WTC11 (cell line): ENCODE results near the gene KIFC1. TPM values are rescaled to one million over a fixed set of nuclear protein-coding genes. Genes with fewer than 3 reads are reported as not detected.

ENCODE experiments used
- ATAC-seq: fragments of 200-7000 bp; cut with Tn5 transposase; 2 replicates; pipeline ENCODE4 v1.10.0; 2021; ENCODE audit warnings: mild to moderate bottlenecking, moderate library complexity
- CTCF ChIA-PET: fragments of 300-600 bp; sonication (Branson Sonifier 250); formaldehyde crosslinking; loops from one replicate; lab custom pipeline; 2021; ENCODE audit warnings: antibody characterized with exemption; lab: Charles Lee
- POLR2A ChIA-PET: fragments of 350-600 bp; sonication (Branson Sonifier 250); formaldehyde crosslinking; loops from one replicate; lab custom pipeline; 2021; ENCODE audit warnings: antibody characterized with exemption; lab: Charles Lee
- DNase-seq: peaks from one replicate; pipeline ENCODE4 v3.0.0; 2021; ENCODE audit warnings: low spot score
- H3K27ac Mint-ChIP-seq: 2 replicates; pipeline ENCODE4 v1.8.0; 2021; ENCODE audit warnings: mixed read lengths
- H3K27me3 Mint-ChIP-seq: 2 replicates; pipeline ENCODE4 v1.8.0; 2021; ENCODE audit warnings: low read depth, mild to moderate bottlenecking, moderate library complexity, mixed read lengths
- H3K36me3 Mint-ChIP-seq: 2 replicates; pipeline ENCODE4 v1.8.0; 2021; ENCODE audit warnings: mixed read lengths
- H3K4me1 Mint-ChIP-seq: 2 replicates; pipeline ENCODE4 v1.8.0; 2022; ENCODE audit warnings: mixed read lengths
- H3K4me3 Mint-ChIP-seq: 2 replicates; pipeline ENCODE4 v1.8.0; 2021; ENCODE audit warnings: mild to moderate bottlenecking, moderate library complexity, mixed read lengths
- H3K9me3 Mint-ChIP-seq: 2 replicates; pipeline ENCODE4 v1.8.0; 2021; ENCODE audit warnings: mixed read lengths
- AFF4 ChIP-seq: sonication (generic); formaldehyde crosslinking; IDR thresholded peaks from 2 replicates; pipeline ENCODE4 v1.8.1; 2023; ENCODE audit warnings: mild to moderate bottlenecking, missing genetic modification reagents, borderline replicate concordance
- CBFB ChIP-seq: sonication (generic); formaldehyde crosslinking; IDR thresholded peaks from 2 replicates; pipeline ENCODE4 v1.8.1; 2022; ENCODE audit warnings: mild to moderate bottlenecking, low read depth, missing genetic modification reagents
- FOXK1 ChIP-seq: sonication (generic); formaldehyde crosslinking; IDR thresholded peaks from 2 replicates; pipeline ENCODE4 v1.8.0; 2022; ENCODE audit warnings: mild to moderate bottlenecking, moderate library complexity, missing genetic modification reagents
- FOXP1 ChIP-seq: sonication (generic); formaldehyde crosslinking; IDR thresholded peaks from 2 replicates; pipeline ENCODE4 v1.8.0; 2022; ENCODE audit warnings: missing genetic modification reagents, mild to moderate bottlenecking, moderate library complexity, borderline replicate concordance
- IRF1 ChIP-seq: sonication (generic); formaldehyde crosslinking; IDR thresholded peaks from 2 replicates; pipeline ENCODE4 v1.8.0; 2023; ENCODE audit warnings: missing genetic modification reagents
- JAZF1 ChIP-seq: fragments of 250-450 bp; sonication (Bioruptor Pico); IDR thresholded peaks from 2 replicates; pipeline ENCODE4 v1.9.0; 2021; ENCODE audit warnings: moderate library complexity, mild to moderate bottlenecking, inconsistent platforms
- NFATC4 ChIP-seq: fragments of 250-450 bp; sonication (Bioruptor Pico); IDR thresholded peaks from 2 replicates; pipeline ENCODE4 v1.9.0; 2021; ENCODE audit warnings: mild to moderate bottlenecking
- NR1H2 ChIP-seq: sonication (generic); formaldehyde crosslinking; IDR thresholded peaks from 2 replicates; pipeline ENCODE4 v1.9.0; 2021; ENCODE audit warnings: mild to moderate bottlenecking, moderate library complexity, missing genetic modification reagents
- NR2C2 ChIP-seq: sonication (generic); formaldehyde crosslinking; IDR thresholded peaks from 2 replicates; pipeline ENCODE4 v1.8.0; 2022; ENCODE audit warnings: mild to moderate bottlenecking, missing genetic modification reagents
- NR3C1 ChIP-seq: sonication (generic); formaldehyde crosslinking; conservative IDR thresholded peaks from 2 replicates; pipeline ENCODE4 v1.8.1; 2023; ENCODE audit warnings: low read depth, mild to moderate bottlenecking, missing genetic modification reagents
- RELA ChIP-seq: sonication (generic); formaldehyde crosslinking; IDR thresholded peaks from 2 replicates; pipeline ENCODE4 v1.8.1; 2022; ENCODE audit warnings: missing genetic modification reagents, mild to moderate bottlenecking, borderline replicate concordance
- RORB ChIP-seq: fragments of 250-450 bp; sonication (Bioruptor Pico); IDR thresholded peaks from 2 replicates; pipeline ENCODE4 v1.9.0; 2021; ENCODE audit warnings: mild to moderate bottlenecking
- STAT6 ChIP-seq: sonication (generic); formaldehyde crosslinking; conservative IDR thresholded peaks from 2 replicates; pipeline ENCODE4 v1.8.1; 2023; ENCODE audit warnings: mild to moderate bottlenecking, low read depth, missing genetic modification reagents, moderate library complexity
- TEAD4 ChIP-seq: sonication (generic); formaldehyde crosslinking; IDR thresholded peaks from 2 replicates; pipeline ENCODE4 v1.8.0; 2022; ENCODE audit warnings: mild to moderate bottlenecking, missing genetic modification reagents
- USF2 ChIP-seq: sonication (generic); formaldehyde crosslinking; IDR thresholded peaks from 2 replicates; pipeline ENCODE4 v1.8.1; 2023; ENCODE audit warnings: mild to moderate bottlenecking, missing genetic modification reagents, moderate library complexity
- ZBTB43 ChIP-seq: sonication (generic); formaldehyde crosslinking; IDR thresholded peaks from 2 replicates; pipeline ENCODE4 v1.8.1; 2023; ENCODE audit warnings: mild to moderate bottlenecking, missing genetic modification reagents
- ZMAT4 ChIP-seq: fragments of 250-450 bp; sonication (Bioruptor Pico); IDR thresholded peaks from 2 replicates; pipeline ENCODE4 v1.9.0; 2021; ENCODE audit warnings: mild to moderate bottlenecking
- ZNF138 ChIP-seq: sonication (generic); formaldehyde crosslinking; conservative IDR thresholded peaks from 2 replicates; pipeline ENCODE4 v1.8.1; 2022; ENCODE audit warnings: mild to moderate bottlenecking, moderate library complexity, missing genetic modification reagents
- ZNF423 ChIP-seq: fragments of 250-450 bp; sonication (Bioruptor Pico); IDR thresholded peaks from 2 replicates; pipeline ENCODE4 v2.1.2; 2022; ENCODE audit warnings: mild to moderate bottlenecking, moderate library complexity
- total RNA-seq: library from RNA; stranded (reverse); gene quantifications from 3 replicates; pipeline ENCODE4 v1.2.3, GENCODE V29; 2021

KIFC1 gene
- total RNA-seq, 1 experiment from 2014 or later: 97.3 TPM

- TF ChIP-seq USF2 (CRISPR knock-in tag) (no peak), NR1H2 (CRISPR knock-in tag) (no peak), FOXK1 (no peak), JAZF1 (CRISPR knock-in tag) (no peak), NR3C1 (CRISPR knock-in tag) (no peak), ZNF138 (CRISPR knock-in tag) (no peak), NFATC4 (CRISPR knock-in tag) (no peak), RELA (CRISPR knock-in tag) (no peak), STAT6 (CRISPR knock-in tag) (no peak), RORB (no peak), ZMAT4 (CRISPR knock-in tag) (no peak)
Observed at GRCh38 chr6:33453393-33454008, 61.9 kb downstream of the KIFC1 start (continued).

GRCh38 chr6:33454009-33454946 is 62.7 kb downstream of the KIFC1 start, which contains the start of gene ZBTB9:
ZBTB9 (plus strand) TSS chr6:33454576; CDS start chr6:33455101, 525 bp downstream.
- ChIA-PET POLR2A (interaction anchor here (0.6 to 1.8 kb wide), 8 partner anchors 9 to 120 kb away, joined by 3 to 26 read pairs (median 3); partner anchors contain the start of gene CUTA), CTCF (interaction anchor here (0.5 to 2.8 kb wide), 15 partner anchors 8 to 329 kb away, joined by 3 to 14 read pairs (median 4); partner anchors contain the start of genes B3GALT4, BAK1, CUTA and PHF1)
- peak; percentile 97 for ATAC-seq
- Mint-ChIP-seq H3K4me3 (peak within 1 kb of the TSS; percentile 92), H3K27me3 (peaks cover 4% of the 10 kb centered on the region), H3K4me1 (peaks cover 17% of the 10 kb centered on the region), H3K36me3 (peaks cover 24% of the 10 kb centered on the region), H3K27ac (peak within 1 kb of the TSS; percentile 77), H3K9me3 (no peaks in the 10 kb centered on the region)
- peak; percentile 93 for DNase-seq
- TF ChIP-seq TEAD4 (CRISPR knock-in tag): no peak
- TF ChIP-seq AFF4 (CRISPR knock-in tag): no peak
- no peak for TF ChIP-seq ZBTB43
- no peak for TF ChIP-seq JAZF1 (CRISPR knock-in tag)
- TF ChIP-seq CBFB (CRISPR knock-in tag): no peak
- no peak for TF ChIP-seq STAT6 (CRISPR knock-in tag)
- TF ChIP-seq ZNF423: peak; percentile 40; the same call in 1 of the 2 replicates
- no peak for TF ChIP-seq USF2 (CRISPR knock-in tag)
- peak; percentile 92 for TF ChIP-seq FOXK1
- no peak for TF ChIP-seq IRF1 (CRISPR knock-in tag)
- peak; percentile 95 for TF ChIP-seq FOXP1
- TF ChIP-seq NR2C2 (CRISPR knock-in tag): no peak
